TTC549 (cell line): ENCODE measurements around the gene IQGAP3.
"Not testable (repeated sequence)": the region's sequence is repeated elsewhere in the genome, so short reads cannot be mapped to it uniquely, and the experiment has no call there.

Source experiments
- FAIRE-seq: peaks from 2 replicates; lab custom pipeline; 2012; peaks lifted over from hg19 to GRCh38; lab: Jason Lieb, UNC

Gene IQGAP3

GRCh38 chr1:156594190-156594589, 21.8 kb upstream of the IQGAP3 start:
- no peak for FAIRE-seq

GRCh38 chr1:156593661-156593989, 21.3 kb upstream of the IQGAP3 start:
- FAIRE-seq, result no peak

- no peak for FAIRE-seq
These were observed 20.7 kb upstream of the IQGAP3 start for GRCh38 chr1:156592910-156593660.

- FAIRE-seq, result no peak
These were observed 20.0 kb upstream of the IQGAP3 start for GRCh38 chr1:156592158-156592909.

- no peak for FAIRE-seq
These were observed 19.2 kb upstream of the IQGAP3 start, which contains the start of gene NAXE for GRCh38 chr1:156591432-156592157. Gene NAXE, plus strand, starts transcription at chr1:156591776. Its CDS starts 29 bp downstream, at chr1:156591805.

GRCh38 chr1:156591181-156591431, 18.7 kb upstream of the IQGAP3 start:
- FAIRE-seq, result no peak

- no peak for FAIRE-seq
These were observed 18.2 kb upstream of the IQGAP3 start for GRCh38 chr1:156590326-156591180.

GRCh38 chr1:156589546-156589945, 17.2 kb upstream of the IQGAP3 start:
- FAIRE-seq, result no peak

GRCh38 chr1:156587927-156588326, 15.6 kb upstream of the IQGAP3 start:
- not testable (repeated sequence) for FAIRE-seq

GRCh38 chr1:156586892-156587477, 14.6 kb upstream of the IQGAP3 start:
- no peak for FAIRE-seq

- no peak for FAIRE-seq
These were observed 14.0 kb upstream of the IQGAP3 start for GRCh38 chr1:156586323-156586722.

GRCh38 chr1:156584813-156585212, 12.4 kb upstream of the IQGAP3 start:
- FAIRE-seq, result no peak

GRCh38 chr1:156583821-156584622, 11.7 kb upstream of the IQGAP3 start:
- peak; percentile 92 for FAIRE-seq

- no peak for FAIRE-seq
These were observed 10.1 kb upstream of the IQGAP3 start for GRCh38 chr1:156582388-156583017.

- FAIRE-seq, result no peak
These were observed 9.5 kb upstream of the IQGAP3 start for GRCh38 chr1:156581661-156582387.

GRCh38 chr1:156579472-156579871, 7.1 kb upstream of the IQGAP3 start, which contains the start of gene TTC24:
Gene TTC24, plus strand, starts transcription at chr1:156579723. Its CDS starts 1,642 bp downstream, at chr1:156581365.
- no peak for FAIRE-seq

GRCh38 chr1:156578055-156578454, 5.7 kb upstream of the IQGAP3 start:
- no peak for FAIRE-seq

- no peak for FAIRE-seq
These were observed 5.2 kb upstream of the IQGAP3 start for GRCh38 chr1:156577550-156577949.

GRCh38 chr1:156574039-156574633, 1.8 kb upstream of the IQGAP3 start:
- no peak for FAIRE-seq

- no peak for FAIRE-seq
These were observed 276 bp upstream of the IQGAP3 start for GRCh38 chr1:156572663-156573018.
